ENCODE measurements around the gene GSG1L.
A peak's percentile ranks its signal among the peaks of the same experiment; 100 is the strongest.

The GSG1L gene

GRCh38 chr16:28062847-28063521 lies 530 bp downstream of the GSG1L start:
- DNase-seq (ENCODE audit: low read depth), result peak; percentile 15

GRCh38 chr16:28062261-28062846 lies 1.2 kb downstream of the GSG1L start:
- DNase-seq (ENCODE audit: low read depth), result no peak

- no peak for DNase-seq (ENCODE audit: low read depth)
These were observed 2.0 kb downstream of the GSG1L start for GRCh38 chr16:28061352-28062101.

- DNase-seq (ENCODE audit: low read depth), result no peak
These were observed 3.5 kb downstream of the GSG1L start for GRCh38 chr16:28059841-28060575.

- no peak for DNase-seq (ENCODE audit: low read depth)
These were observed 4.5 kb downstream of the GSG1L start for GRCh38 chr16:28058839-28059589.

GRCh38 chr16:28057949-28058348 lies 5.6 kb downstream of the GSG1L start:
- no peak for DNase-seq (ENCODE audit: low read depth)

- no peak for DNase-seq (ENCODE audit: low read depth)
These were observed 10.1 kb downstream of the GSG1L start for GRCh38 chr16:28053461-28053860.

GRCh38 chr16:28052274-28053128 lies 11.0 kb downstream of the GSG1L start:
- DNase-seq (ENCODE audit: low read depth), result no peak

- no peak for DNase-seq (ENCODE audit: low read depth)
These were observed 12.0 kb downstream of the GSG1L start for GRCh38 chr16:28051486-28051885.

- DNase-seq (ENCODE audit: low read depth), result peak; percentile 31
These were observed 20.7 kb downstream of the GSG1L start for GRCh38 chr16:28042811-28043210.

GRCh38 chr16:28041615-28042014 lies 21.9 kb downstream of the GSG1L start:
- DNase-seq (ENCODE audit: low read depth), result no peak

GRCh38 chr16:28040039-28040438 lies 23.5 kb downstream of the GSG1L start:
- no peak for DNase-seq (ENCODE audit: low read depth)

GRCh38 chr16:28039493-28039892 lies 24.0 kb downstream of the GSG1L start:
- no peak for DNase-seq (ENCODE audit: low read depth)

- no peak for DNase-seq (ENCODE audit: low read depth)
These were observed 25.1 kb downstream of the GSG1L start for GRCh38 chr16:28038409-28038808.

GRCh38 chr16:28035866-28036393 lies 27.6 kb downstream of the GSG1L start:
- DNase-seq (ENCODE audit: low read depth), result no peak

GRCh38 chr16:28033870-28034269 lies 29.6 kb downstream of the GSG1L start:
- no peak for DNase-seq (ENCODE audit: low read depth)

- no peak for DNase-seq (ENCODE audit: low read depth)
These were observed 34.0 kb downstream of the GSG1L start for GRCh38 chr16:28029387-28030002.

- no peak for DNase-seq (ENCODE audit: low read depth)
These were observed 36.5 kb downstream of the GSG1L start for GRCh38 chr16:28027055-28027454.

GRCh38 chr16:28025631-28026030 lies 37.9 kb downstream of the GSG1L start:
- DNase-seq (ENCODE audit: low read depth), result no peak

- DNase-seq (ENCODE audit: low read depth), result no peak
These were observed 44.3 kb downstream of the GSG1L start for GRCh38 chr16:28019218-28019617.

Measured in iris pigment epithelial cell (primary cell).